Activated naive CD4-positive, alpha-beta T cell treated with anti-CD3 and anti-CD28 coated beads for 36 hours (primary cell): ENCODE measurements around the gene OR7G1. TPM values are rescaled to one million over a fixed set of nuclear protein-coding genes. Genes with fewer than 3 reads are reported as not detected.

Experiments
- CTCF ChIA-PET: fragments of 350-600 bp; sonication (Branson Sonifier 250); formaldehyde crosslinking; loops from one replicate; lab custom pipeline; 2021; ENCODE audit warnings: antibody characterized with exemption; lab: Charles Lee
- DNase-seq: peaks from one replicate; pipeline ENCODE4 v3.0.0-alpha.2; 2020
- H3K27ac Mint-ChIP-seq: one replicate; pipeline ENCODE4 v1.8.0; 2021; ENCODE audit warnings: mild to moderate bottlenecking, mixed read lengths
- H3K27me3 Mint-ChIP-seq: one replicate; pipeline ENCODE4 v1.8.0; 2021; ENCODE audit warnings: low read depth, mixed read lengths
- H3K36me3 Mint-ChIP-seq: one replicate; pipeline ENCODE4 v1.8.0; 2021; ENCODE audit warnings: low read depth, mixed read lengths
- H3K4me1 Mint-ChIP-seq: one replicate; pipeline ENCODE4 v1.8.0; 2021; ENCODE audit warnings: low read depth, mixed read lengths
- H3K4me3 Mint-ChIP-seq: one replicate; pipeline ENCODE4 v1.8.0; 2021; ENCODE audit warnings: mild to moderate bottlenecking, moderate library complexity, mixed read lengths
- H3K9me3 Mint-ChIP-seq: one replicate; pipeline ENCODE4 v1.8.0; 2021; ENCODE audit warnings: mixed read lengths
- intact Hi-C: fragments of 100-400 bp; cut with micrococcal nuclease; formaldehyde crosslinking; loops from one replicate; pipeline ENCODE4 v1.15.1; 2023
- total RNA-seq, 2 experiments: library from RNA; stranded (reverse); gene quantifications; one replicate each; pipeline ENCODE4 v1.2.3, GENCODE V29; 2021

The OR7G1 gene
- total RNA-seq, 2 experiments from 2014 or later: not detected

GRCh38 chr19:9139609-9140158 lies 24.1 kb upstream of the OR7G1 start:
- H3K9me3 Mint-ChIP-seq: peaks cover 8% of the 10 kb centered on the region
- H3K36me3 Mint-ChIP-seq: peaks cover 30% of the 10 kb centered on the region
- CTCF ChIA-PET: no interaction called here
- H3K4me3 Mint-ChIP-seq: peak overlapping the region; percentile 98
- no peaks in the 10 kb centered on the region for H3K27me3 Mint-ChIP-seq
- peaks cover 36% of the 10 kb centered on the region for H3K4me1 Mint-ChIP-seq
- intact Hi-C loops: loop anchor here (1.0 to 10.0 kb wide), 8 partner anchors 185 to 775 kb away; partner anchors contain the start of genes FBXL12, MBD3L1, ZNF121 and ZNF266
- no peak for DNase-seq
- H3K27ac Mint-ChIP-seq: peak overlapping the region; percentile 96

GRCh38 chr19:9132422-9132821 lies 16.9 kb upstream of the OR7G1 start:
- no peak for DNase-seq
- no peak overlapping the region for H3K4me3 Mint-ChIP-seq
- H3K4me1 Mint-ChIP-seq: peaks cover 10% of the 10 kb centered on the region
- intact Hi-C loops: loop anchor here (10.0 kb wide), 1 partner anchor 782 kb away; no protein-coding TSS in a partner anchor
- CTCF ChIA-PET: no interaction called here
- no peaks in the 10 kb centered on the region for H3K36me3 Mint-ChIP-seq
- H3K27me3 Mint-ChIP-seq: peaks cover 3% of the 10 kb centered on the region
- H3K27ac Mint-ChIP-seq: no peak overlapping the region
- no peaks in the 10 kb centered on the region for H3K9me3 Mint-ChIP-seq

- no peak overlapping the region for H3K27ac Mint-ChIP-seq
- H3K4me1 Mint-ChIP-seq: peaks cover 5% of the 10 kb centered on the region
- peaks cover 12% of the 10 kb centered on the region for H3K27me3 Mint-ChIP-seq
- DNase-seq: no peak
- H3K4me3 Mint-ChIP-seq: no peak overlapping the region
- H3K9me3 Mint-ChIP-seq: no peaks in the 10 kb centered on the region
- no peaks in the 10 kb centered on the region for H3K36me3 Mint-ChIP-seq
- CTCF ChIA-PET: no interaction called here
- intact Hi-C loops: loop anchor here (10.0 kb wide), 1 partner anchor 784 kb away; no protein-coding TSS in a partner anchor
Observed at GRCh38 chr19:9130965-9131364, 15.4 kb upstream of the OR7G1 start.

GRCh38 chr19:9128171-9128570 lies 12.6 kb upstream of the OR7G1 start:
- Mint-ChIP-seq H3K27me3 (peaks cover 18% of the 10 kb centered on the region), H3K36me3 (no peaks in the 10 kb centered on the region), H3K4me3 (no peak overlapping the region), H3K27ac (no peak overlapping the region), H3K4me1 (peaks cover 5% of the 10 kb centered on the region), H3K9me3 (no peaks in the 10 kb centered on the region)
- intact Hi-C loops: no loop called here
- CTCF ChIA-PET: no interaction called here
- DNase-seq: no peak

GRCh38 chr19:9126900-9127405 lies 11.4 kb upstream of the OR7G1 start, which contains the start of gene OR7G3:
Gene OR7G3 (minus strand): TSS chr19:9126950. CDS start chr19:9126950, 0 bp downstream.
- no peak within 1 kb of the TSS for H3K4me3 Mint-ChIP-seq
- H3K36me3 Mint-ChIP-seq: no peaks in the 10 kb centered on the region
- DNase-seq: no peak
- H3K9me3 Mint-ChIP-seq: no peaks in the 10 kb centered on the region
- intact Hi-C loops: no loop called here
- peaks cover 5% of the 10 kb centered on the region for H3K4me1 Mint-ChIP-seq
- H3K27me3 Mint-ChIP-seq: peaks cover 19% of the 10 kb centered on the region
- H3K27ac Mint-ChIP-seq: no peak within 1 kb of the TSS
- CTCF ChIA-PET: no interaction called here

- DNase-seq: no peak
- no peak overlapping the region for H3K4me3 Mint-ChIP-seq
- no peaks in the 10 kb centered on the region for H3K4me1 Mint-ChIP-seq
- CTCF ChIA-PET: no interaction called here
- no peak overlapping the region for H3K27ac Mint-ChIP-seq
- intact Hi-C loops: no loop called here
- H3K36me3 Mint-ChIP-seq: no peaks in the 10 kb centered on the region
- H3K9me3 Mint-ChIP-seq: no peaks in the 10 kb centered on the region
- peaks cover 11% of the 10 kb centered on the region for H3K27me3 Mint-ChIP-seq
Observed at GRCh38 chr19:9116547-9116946, 984 bp upstream of the OR7G1 start.

GRCh38 chr19:9109959-9110358 lies 5.6 kb downstream of the OR7G1 start:
- Mint-ChIP-seq H3K27ac (no peak overlapping the region), H3K4me1 (no peaks in the 10 kb centered on the region), H3K27me3 (peaks cover 15% of the 10 kb centered on the region), H3K4me3 (no peak overlapping the region), H3K36me3 (no peaks in the 10 kb centered on the region), H3K9me3 (no peaks in the 10 kb centered on the region)
- CTCF ChIA-PET: no interaction called here
- DNase-seq: no peak
- intact Hi-C loops: no loop called here

GRCh38 chr19:9107375-9107774 lies 8.2 kb downstream of the OR7G1 start, which contains the start of gene OR7G2:
Gene OR7G2 (minus strand): TSS chr19:9107475. CDS start chr19:9103243, 4,232 bp downstream.
- CTCF ChIA-PET: no interaction called here
- Mint-ChIP-seq H3K4me3 (no peak within 1 kb of the TSS), H3K27me3 (peaks cover 17% of the 10 kb centered on the region), H3K9me3 (no peaks in the 10 kb centered on the region), H3K27ac (no peak within 1 kb of the TSS), H3K4me1 (no peaks in the 10 kb centered on the region), H3K36me3 (no peaks in the 10 kb centered on the region)
- intact Hi-C loops: no loop called here
- no peak for DNase-seq

GRCh38 chr19:9086761-9087160 lies 28.8 kb downstream of the OR7G1 start, which contains the start of gene OR1M1:
Gene OR1M1 (plus strand): TSS chr19:9087061. CDS start chr19:9093245, 6,184 bp downstream.
- CTCF ChIA-PET: no interaction called here

GRCh38 chr19:9078651-9079050 lies 36.9 kb downstream of the OR7G1 start:
- Mint-ChIP-seq H3K9me3 (no peaks in the 10 kb centered on the region), H3K4me3 (no peak overlapping the region), H3K27me3 (no peaks in the 10 kb centered on the region), H3K36me3 (no peaks in the 10 kb centered on the region), H3K27ac (no peak overlapping the region), H3K4me1 (no peaks in the 10 kb centered on the region)
- CTCF ChIA-PET: interaction anchor here (0.8 kb wide), 1 partner anchor 31 kb away, joined by 3 read pairs; no protein-coding TSS in a partner anchor
- intact Hi-C loops: no loop called here
- no peak for DNase-seq

More at GRCh38 chr19:9086761-9087160, 28.8 kb downstream of the OR7G1 start, which contains the start of gene OR1M1:
- intact Hi-C loops: no loop called here
- Mint-ChIP-seq H3K36me3 (no peaks in the 10 kb centered on the region), H3K4me1 (no peaks in the 10 kb centered on the region), H3K9me3 (no peaks in the 10 kb centered on the region), H3K4me3 (no peak within 1 kb of the TSS), H3K27ac (no peak within 1 kb of the TSS), H3K27me3 (no peaks in the 10 kb centered on the region)
- DNase-seq: no peak

GRCh38 chr19:9076901-9077300 lies 38.7 kb downstream of the OR7G1 start:
- H3K27me3 Mint-ChIP-seq: no peaks in the 10 kb centered on the region
- CTCF ChIA-PET: no interaction called here
- intact Hi-C loops: no loop called here
- H3K9me3 Mint-ChIP-seq: no peaks in the 10 kb centered on the region
- H3K36me3 Mint-ChIP-seq: no peaks in the 10 kb centered on the region
- H3K4me1 Mint-ChIP-seq: no peaks in the 10 kb centered on the region
- no peak for DNase-seq
- H3K4me3 Mint-ChIP-seq: no peak overlapping the region
- no peak overlapping the region for H3K27ac Mint-ChIP-seq

GRCh38 chr19:9075064-9075949 lies 40.3 kb downstream of the OR7G1 start:
- no peaks in the 10 kb centered on the region for H3K27me3 Mint-ChIP-seq
- intact Hi-C loops: no loop called here
- DNase-seq: no peak
- no peaks in the 10 kb centered on the region for H3K4me1 Mint-ChIP-seq
- no peaks in the 10 kb centered on the region for H3K36me3 Mint-ChIP-seq
- H3K4me3 Mint-ChIP-seq: no peak overlapping the region
- CTCF ChIA-PET: no interaction called here
- H3K9me3 Mint-ChIP-seq: no peaks in the 10 kb centered on the region
- H3K27ac Mint-ChIP-seq: no peak overlapping the region
